ENCODE results near the gene HSF2. TPM values are rescaled to one million over a fixed set of nuclear protein-coding genes. Genes with fewer than 3 reads are reported as not detected.

The HSF2 gene
- total and polyA plus RNA-seq, 7 donors: 7.0 to 58.2 (median 23.8) TPM

GRCh38 chr6:122422003-122422402, 22.6 kb downstream of the HSF2 start:
- WGBS, 3 donors: 93 to 98% (median 95%) methylated on average over 2 of the region's 2 CpGs
- ATAC-seq (no peak), DNase-seq (no peak)
- intact Hi-C loops (cut with DNase I): no loop called here
- H3K4me3 ChIP-seq: no peak overlapping the region
- peaks cover 2 to 97% of the 10 kb centered on the region in 2 donors for H3K36me3 ChIP-seq (ENCODE audit: insufficient read depth in 1 of 2, low read depth in 1 of 2)
- no peaks in the 10 kb centered on the region for H3K27me3 ChIP-seq (ENCODE audit: insufficient read depth in 3 of 3, low read length in 2 of 3)
- no peak for TF ChIP-seq CTCF (IDR thresholded peaks at IDR 0.05)
- peaks cover 12% of the 10 kb centered on the region for H3K4me1 ChIP-seq
- no peak overlapping the region for H3K27ac ChIP-seq
- no peaks in the 10 kb centered on the region for H3K9me3 ChIP-seq

GRCh38 chr6:122422614-122423267, 23.3 kb downstream of the HSF2 start:
- H3K27ac ChIP-seq: no peak overlapping the region
- peaks cover 5% of the 10 kb centered on the region for H3K4me1 ChIP-seq
- WGBS, 3 donors: 68 to 94% (median 84%) methylated on average over 1 of the region's 1 CpG
- no peak for ATAC-seq
- H3K36me3 ChIP-seq (ENCODE audit: insufficient read depth in 1 of 2, low read depth in 1 of 2): peaks cover 3 to 99% of the 10 kb centered on the region in 2 donors
- no peaks in the 10 kb centered on the region for H3K9me3 ChIP-seq
- no peak for DNase-seq
- no peak overlapping the region for H3K4me3 ChIP-seq
- no peak for TF ChIP-seq CTCF (IDR thresholded peaks at IDR 0.05)
- H3K27me3 ChIP-seq (ENCODE audit: insufficient read depth in 3 of 3, low read length in 2 of 3): no peaks in the 10 kb centered on the region
- intact Hi-C loops (cut with DNase I): no loop called here

- no peak overlapping the region for H3K27ac ChIP-seq
- H3K27me3 ChIP-seq (ENCODE audit: insufficient read depth in 3 of 3, low read length in 2 of 3): no peaks in the 10 kb centered on the region
- H3K9me3 ChIP-seq: no peaks in the 10 kb centered on the region
- no peak for DNase-seq
- no peak overlapping the region for H3K4me3 ChIP-seq
- 94 to 98% (median 95%) methylated on average over 1 of the region's 1 CpG for WGBS, 3 donors
- peaks cover 3 to 99% of the 10 kb centered on the region in 2 donors for H3K36me3 ChIP-seq (ENCODE audit: insufficient read depth in 1 of 2, low read depth in 1 of 2)
- H3K4me1 ChIP-seq: peaks cover under 1% of the 10 kb centered on the region
- intact Hi-C loops (cut with DNase I): no loop called here
- TF ChIP-seq CTCF (IDR thresholded peaks at IDR 0.05): no peak
- no peak for ATAC-seq
Observed at GRCh38 chr6:122423734-122424133, 24.3 kb downstream of the HSF2 start.

- no peak for DNase-seq
- Histone ChIP-seq H3K36me3 (ENCODE audit: insufficient read depth in 1 of 2, low read depth in 1 of 2) (peaks cover 3 to 92% of the 10 kb centered on the region in 2 donors), H3K4me1 (peaks cover 6% of the 10 kb centered on the region), H3K9me3 (no peaks in the 10 kb centered on the region), H3K4me3 (no peak overlapping the region), H3K27me3 (ENCODE audit: insufficient read depth in 3 of 3, low read length in 2 of 3) (no peaks in the 10 kb centered on the region), H3K27ac (no peak overlapping the region)
- no peak for TF ChIP-seq CTCF (IDR thresholded peaks at IDR 0.05)
- ATAC-seq: no peak
- 89 to 97% (median 93%) methylated on average over 3 of the region's 3 CpGs for WGBS, 3 donors
- intact Hi-C loops (cut with DNase I): loop anchor here in 1 of 2 donors (5.0 kb wide), 1 partner anchor 36 kb away; no protein-coding TSS in a partner anchor
Observed at GRCh38 chr6:122426597-122426996, 27.1 kb downstream of the HSF2 start.

- no peak for ATAC-seq
- Histone ChIP-seq H3K4me1 (peaks cover 12% of the 10 kb centered on the region), H3K36me3 (ENCODE audit: insufficient read depth in 1 of 2, low read depth in 1 of 2) (peaks cover 8 to 91% of the 10 kb centered on the region in 2 donors), H3K27me3 (ENCODE audit: insufficient read depth in 3 of 3, low read length in 2 of 3) (no peaks in the 10 kb centered on the region), H3K9me3 (no peaks in the 10 kb centered on the region), H3K4me3 (no peak overlapping the region), H3K27ac (no peak overlapping the region)
- DNase-seq: no peak
- WGBS, 3 donors: 91 to 97% (median 96%) methylated on average over 1 of the region's 1 CpG
- TF ChIP-seq CTCF (IDR thresholded peaks at IDR 0.05): no peak
- intact Hi-C loops (cut with DNase I): loop anchor here in 1 of 2 donors (5.0 kb wide), 1 partner anchor 34 kb away; no protein-coding TSS in a partner anchor
Observed at GRCh38 chr6:122428781-122429180, 29.3 kb downstream of the HSF2 start.

Data from psoas muscle (tissue), 8 donors.